PFSK-1 (cell line): ENCODE data around the gene SNTB2.

Experiments
- FOXP2 ChIP-seq: optimal IDR thresholded peaks from 2 replicates; pipeline ENCODE3; 2011; ENCODE audit warnings: borderline replicate concordance, control low read depth, inconsistent platforms; ENCODE audit not compliant: insufficient read depth; ENCODE audit errors: extremely low read length, extremely low read depth
- REST ChIP-seq, 2 experiments: IDR thresholded peaks; 2 replicates each; pipeline versions ENCODE4 v1.6.1 to v1.8.0; 2011 to 2012; ENCODE audit warnings: low read depth in 2 of 2, low read length in 2 of 2, control low read depth in 1 of 2, inconsistent platforms in 1 of 2, mild to moderate bottlenecking in 1 of 2, moderate library complexity in 1 of 2; ENCODE audit not compliant: insufficient read depth in 1 of 2
- SIN3A ChIP-seq: IDR thresholded peaks from 2 replicates; pipeline ENCODE4 v1.6.1; 2012; ENCODE audit warnings: mild to moderate bottlenecking, low read length, moderate library complexity, borderline replicate concordance; ENCODE audit not compliant: insufficient read depth
- TAF1 ChIP-seq: IDR thresholded peaks from 2 replicates; pipeline ENCODE4 v1.6.1; 2012; ENCODE audit warnings: low read length, control low read depth, borderline replicate concordance; ENCODE audit not compliant: insufficient read depth

- TF ChIP-seq SIN3A (no peak), TAF1 (no peak), REST (IDR thresholded peaks at IDR 0.05; ENCODE audit: insufficient read depth in 1 of 2, low read depth in 2 of 2, low read length in 2 of 2) (no peak), FOXP2 (no peak)
Observed at GRCh38 chr16:69301861-69302260, 114.9 kb downstream of the SNTB2 start.
